ENCODE results near the gene HDGF.

GRCh38 chr1:156740237-156740740, 11.2 kb downstream of the HDGF start:
- TF ChIP-seq CTCF (conservative IDR thresholded peaks at IDR 0.05 in 1 of 2, IDR thresholded peaks at IDR 0.05 in 1 of 2; ENCODE audit: low read depth in 1 of 2, low read length in 2 of 2) (no peak), EZH2 (IDR thresholded peaks at IDR 0.05; ENCODE audit: low read length, missing control alignments) (no peak)
